Right lobe of liver (tissue), 4 donors: Measurements from ENCODE around the gene SLC8A2.

ENCODE experiments used
- CTCF ChIP-seq, 4 donors: fragments of 200-600 bp in 3 of 4; fragments of 450-650 bp in 1 of 4; IDR thresholded peaks; one replicate each; pipeline versions ENCODE4 v1.5.1 to v1.8.0; 2016 to 2022; ENCODE audit warnings: antibody characterized with exemption in 4 of 4, mild to moderate bottlenecking in 2 of 4
- POLR2A ChIP-seq: fragments of 450-650 bp; IDR thresholded peaks from one replicate; pipeline ENCODE4 v1.6.1; 2017; ENCODE audit warnings: antibody characterized with exemption, mild to moderate bottlenecking
- donor health status: DM: no; HTN: no; CAD: no.
- donor health status: DM: no; HTN: no; CAD: no.
- donor health status: DM: no; HTN: yes; CAD: no.

GRCh38 chr19:47448360-47448727 is 23.3 kb downstream of the SLC8A2 start:
- TF ChIP-seq CTCF (IDR thresholded peaks at IDR 0.05) (no peak), POLR2A (no peak)
